ENCODE data around the gene TEAD3. TPM values are rescaled to one million over a fixed set of nuclear protein-coding genes. Genes with fewer than 3 reads are reported as not detected.

TEAD3 gene
- total RNA-seq, 1 experiment from 2014 or later, result 10.7 TPM

- H3K4me1 ChIP-seq (ENCODE audit: control insufficient read depth, insufficient read depth, low read length), result no peaks in the 10 kb centered on the region; the same call in 1 of the 2 replicates
- no peak overlapping the region for H3K27ac ChIP-seq (ENCODE audit: low read length)
- intact Hi-C loops (cut with micrococcal nuclease; ENCODE audit: unreplicated experiment), result no loop called here
- no peak overlapping the region for H3K4me3 ChIP-seq (ENCODE audit: low read depth in 2 of 2, low read length in 2 of 2)
- no peaks in the 10 kb centered on the region for H3K36me3 ChIP-seq (ENCODE audit: control insufficient read depth, insufficient read depth, low read length)
- ATAC-seq (no peak), DNase-seq (ENCODE audit: low read depth, low spot score) (no peak)
- ChIA-PET POLR2A (interaction anchor here (0.6 kb wide), 1 partner anchor 157 kb away, joined by 4 read pairs; no protein-coding TSS in a partner anchor), CTCF (no interaction called here)
- H3K9me3 ChIP-seq (ENCODE audit: control insufficient read depth, insufficient read depth, low read depth, low read length), result peaks cover 13% of the 10 kb centered on the region; the same call in 1 of the 2 replicates
- in situ Hi-C loops (cut with HindIII; ENCODE audit: low pct_unique_long_range_greater_than_20kb, low sequenced_read_pairs), result no loop called here
- no peaks in the 10 kb centered on the region for H3K27me3 ChIP-seq (ENCODE audit: control insufficient read depth, insufficient read depth, low read length)
- TF ChIP-seq CTCF (IDR thresholded peaks at IDR 0.05), result no peak
- no peak for TF ChIP-seq POLR2AphosphoS5 (IDR thresholded peaks at IDR 0.05; ENCODE audit: low read depth, low read length)
- no peak for TF ChIP-seq REST (IDR thresholded peaks at IDR 0.05; ENCODE audit: insufficient read depth in 1 of 2, low read depth in 2 of 2, low read length in 1 of 2)
- no TSS peak for BruUV-seq (replicated peaks)
Measured at GRCh38 chr6:35427851-35428321, 69.0 kb downstream of the TEAD3 start.

- intact Hi-C loops (cut with micrococcal nuclease; ENCODE audit: unreplicated experiment) (no loop called here), in situ Hi-C loops (cut with HindIII; ENCODE audit: low pct_unique_long_range_greater_than_20kb, low sequenced_read_pairs) (no loop called here)
- Histone ChIP-seq H3K4me3 (ENCODE audit: low read depth in 2 of 2, low read length in 2 of 2) (no peak overlapping the region), H3K9me3 (ENCODE audit: control insufficient read depth, insufficient read depth, low read depth, low read length) (peaks cover 13% of the 10 kb centered on the region; the same call in 1 of the 2 replicates), H3K36me3 (ENCODE audit: control insufficient read depth, insufficient read depth, low read length) (no peaks in the 10 kb centered on the region), H3K27me3 (ENCODE audit: control insufficient read depth, insufficient read depth, low read length) (no peaks in the 10 kb centered on the region), H3K27ac (ENCODE audit: low read length) (no peak overlapping the region), H3K4me1 (ENCODE audit: control insufficient read depth, insufficient read depth, low read length) (no peaks in the 10 kb centered on the region; the same call in 1 of the 2 replicates)
- POLR2A ChIA-PET, result interaction anchor here (0.6 kb wide), 1 partner anchor 156 kb away, joined by 4 read pairs; no protein-coding TSS in a partner anchor
- TF ChIP-seq TCF7L2 (IDR thresholded peaks at IDR 0.05; ENCODE audit: low read depth, low read length) (no peak), SIN3A (IDR thresholded peaks at IDR 0.05; ENCODE audit: borderline replicate concordance, insufficient read depth, low read depth, low read length) (no peak), POLR2AphosphoS5 (IDR thresholded peaks at IDR 0.05; ENCODE audit: low read depth, low read length) (no peak)
- no TSS peak for BruUV-seq (replicated peaks)
- DNase-seq (ENCODE audit: low read depth, low spot score), result no peak
- CTCF ChIA-PET, result no interaction called here
- no peak for ATAC-seq
Measured at GRCh38 chr6:35427435-35427834, 69.4 kb downstream of the TEAD3 start.

- BruUV-seq (replicated peaks), result no TSS peak
- in situ Hi-C loops (cut with HindIII; ENCODE audit: low pct_unique_long_range_greater_than_20kb, low sequenced_read_pairs) (no loop called here), intact Hi-C loops (cut with micrococcal nuclease; ENCODE audit: unreplicated experiment) (no loop called here)
- Histone ChIP-seq H3K9me3 (ENCODE audit: control insufficient read depth, insufficient read depth, low read depth, low read length) (peaks cover 13% of the 10 kb centered on the region; the same call in 1 of the 2 replicates), H3K4me3 (ENCODE audit: low read depth in 2 of 2, low read length in 2 of 2) (no peak overlapping the region), H3K36me3 (ENCODE audit: control insufficient read depth, insufficient read depth, low read length) (no peaks in the 10 kb centered on the region), H3K4me1 (ENCODE audit: control insufficient read depth, insufficient read depth, low read length) (no peaks in the 10 kb centered on the region; the same call in 1 of the 2 replicates), H3K27ac (ENCODE audit: low read length) (no peak overlapping the region), H3K27me3 (ENCODE audit: control insufficient read depth, insufficient read depth, low read length) (no peaks in the 10 kb centered on the region)
- ChIA-PET CTCF (interaction anchor here (0.7 kb wide), 2 partner anchors 332 to 447 kb away, joined by 3 to 4 read pairs; no protein-coding TSS in a partner anchor), POLR2A (no interaction called here)
- no peak for DNase-seq (ENCODE audit: low read depth, low spot score)
- TF ChIP-seq TCF7L2 (IDR thresholded peaks at IDR 0.05; ENCODE audit: low read depth, low read length), result no peak
- TF ChIP-seq CTCF (IDR thresholded peaks at IDR 0.05), result no peak
- no peak for TF ChIP-seq REST (IDR thresholded peaks at IDR 0.05; ENCODE audit: insufficient read depth in 1 of 2, low read depth in 2 of 2, low read length in 1 of 2)
- no peak for TF ChIP-seq SIN3A (IDR thresholded peaks at IDR 0.05; ENCODE audit: borderline replicate concordance, insufficient read depth, low read depth, low read length)
- no peak for TF ChIP-seq POLR2AphosphoS5 (IDR thresholded peaks at IDR 0.05; ENCODE audit: low read depth, low read length)
- ATAC-seq, result no peak
Measured at GRCh38 chr6:35426074-35426473, 70.8 kb downstream of the TEAD3 start.
